ENCODE results near the gene NFE2L3.

DNA sequence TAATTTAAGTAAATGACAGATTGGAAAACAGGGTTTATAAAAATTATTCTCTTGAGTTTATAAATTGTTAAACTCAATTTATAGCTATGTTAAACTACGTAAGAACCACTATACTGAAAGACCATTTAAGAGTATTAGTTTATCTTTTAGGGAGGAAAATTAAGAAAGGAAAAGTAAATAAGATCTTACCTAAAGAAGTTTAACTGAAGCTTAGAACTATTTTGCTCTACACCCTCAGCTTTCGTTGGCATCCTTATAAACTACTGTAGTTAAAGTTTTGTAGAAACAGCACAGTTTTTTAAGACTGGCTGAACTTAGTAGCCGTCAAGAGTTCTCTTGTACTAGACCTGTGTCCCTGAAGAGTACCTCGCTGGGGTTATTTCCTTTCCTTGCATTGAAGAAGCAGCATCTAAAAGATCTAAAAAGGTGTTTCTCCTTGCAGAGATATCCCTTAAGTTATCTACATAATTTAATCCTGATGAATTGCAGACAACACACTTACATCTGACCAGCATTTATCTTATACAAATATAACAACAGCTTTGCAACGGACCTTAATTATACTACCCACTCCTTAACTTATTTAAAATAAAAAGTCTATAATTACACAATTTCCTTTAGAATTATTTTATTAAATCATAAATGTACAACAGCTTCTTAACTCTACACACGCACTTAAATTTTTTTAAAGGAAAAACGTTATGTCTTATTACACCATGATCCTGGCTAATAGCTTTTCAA lies 39.4 kb downstream of the NFE2L3 start:
- TF ChIP-seq, protein P1, sequence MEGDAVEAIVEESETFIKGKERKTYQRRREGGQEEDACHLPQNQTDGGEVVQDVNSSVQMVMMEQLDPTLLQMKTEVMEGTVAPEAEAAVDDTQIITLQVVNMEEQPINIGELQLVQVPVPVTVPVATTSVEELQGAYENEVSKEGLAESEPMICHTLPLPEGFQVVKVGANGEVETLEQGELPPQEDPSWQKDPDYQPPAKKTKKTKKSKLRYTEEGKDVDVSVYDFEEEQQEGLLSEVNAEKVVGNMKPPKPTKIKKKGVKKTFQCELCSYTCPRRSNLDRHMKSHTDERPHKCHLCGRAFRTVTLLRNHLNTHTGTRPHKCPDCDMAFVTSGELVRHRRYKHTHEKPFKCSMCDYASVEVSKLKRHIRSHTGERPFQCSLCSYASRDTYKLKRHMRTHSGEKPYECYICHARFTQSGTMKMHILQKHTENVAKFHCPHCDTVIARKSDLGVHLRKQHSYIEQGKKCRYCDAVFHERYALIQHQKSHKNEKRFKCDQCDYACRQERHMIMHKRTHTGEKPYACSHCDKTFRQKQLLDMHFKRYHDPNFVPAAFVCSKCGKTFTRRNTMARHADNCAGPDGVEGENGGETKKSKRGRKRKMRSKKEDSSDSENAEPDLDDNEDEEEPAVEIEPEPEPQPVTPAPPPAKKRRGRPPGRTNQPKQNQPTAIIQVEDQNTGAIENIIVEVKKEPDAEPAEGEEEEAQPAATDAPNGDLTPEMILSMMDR (IDR thresholded peaks at IDR 0.05), result no peak
- no peak for TF ChIP-seq POLR2A (IDR thresholded peaks at IDR 0.05)

All from suprapubic skin (tissue), 3 donors.